Measurements from ENCODE around the gene NELFB. TPM values are rescaled to one million over a fixed set of nuclear protein-coding genes. Genes with fewer than 3 reads are reported as not detected.

The NELFB gene
- 10 to 100 TPM; 29.8 to 39.1 (median 32.4) TPM for total RNA-seq

DNA sequence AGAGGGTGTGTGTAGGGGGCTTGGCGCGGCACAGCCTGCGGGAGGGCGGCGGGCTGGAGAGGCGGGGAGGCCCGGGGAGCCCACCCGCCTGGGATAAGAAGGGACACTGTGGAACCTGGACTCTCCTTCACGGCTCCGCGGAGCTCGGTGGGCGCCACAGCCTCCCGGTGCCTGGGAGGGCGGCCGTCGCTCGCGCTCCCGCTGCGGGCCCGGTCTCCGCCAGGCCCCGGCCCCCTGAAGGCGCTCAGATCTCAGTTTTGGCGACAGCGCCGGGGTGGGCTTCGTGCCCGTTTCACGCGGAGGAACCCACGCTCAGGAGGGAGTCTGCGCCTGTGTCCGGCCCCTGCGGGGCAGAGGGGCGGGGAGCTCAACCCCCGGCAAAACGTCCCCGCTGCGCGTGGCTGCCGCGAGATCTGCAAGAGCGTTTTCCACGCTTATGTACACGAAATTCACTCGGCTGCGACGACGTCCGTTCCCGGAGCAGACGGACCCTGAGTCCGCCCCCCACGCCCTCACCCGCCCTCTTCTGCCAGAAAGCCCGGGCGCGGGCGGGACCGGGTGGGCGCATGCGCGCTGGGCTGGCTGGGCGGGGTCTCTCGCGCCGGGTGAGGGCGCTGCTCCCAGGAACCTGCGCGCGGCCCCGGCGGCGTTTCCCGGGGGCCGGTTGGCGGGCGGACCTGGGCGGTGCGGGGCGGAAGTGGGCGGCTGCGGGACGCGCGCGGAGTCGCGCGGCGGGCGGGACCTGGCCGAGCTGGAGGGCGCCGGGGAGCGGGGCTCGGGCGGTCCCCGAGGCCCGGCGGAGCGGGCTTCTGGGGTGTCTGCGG, at the start of gene NELFB:
TSS of gene NELFB (plus strand) at position 704 of the 824 bp plus-strand sequence.
- intact Hi-C loops (cut with DNase I) = no loop called here
- Histone ChIP-seq H3K4me3 (replicated peaks in 1 of 3) (peak within 1 kb of the TSS; percentile 68 to 78 (median 68)), H3K9me3 (no peaks in the 10 kb centered on the region), H3K27ac (peak within 1 kb of the TSS; percentile 2 to 69 (median 43)), H3K36me3 (peaks cover 0 to 8% of the 10 kb centered on the region in 2 donors), H3K27me3 (no peaks in the 10 kb centered on the region), H3K4me1 (peaks cover 16 to 22% of the 10 kb centered on the region in 2 donors)
- TF ChIP-seq CTCF (IDR thresholded peaks at IDR 0.05) (peak in 1 of 6 experiments; percentile 19), POLR2A (IDR thresholded peaks at IDR 0.05) (peak in 1 of 2 donors; percentile 68)
- WGBS, 2 donors = 2% methylated on average over 13 to 32 of the region's 105 CpGs
- DNase-seq = peak; percentile 95

GRCh38 chr9:137206602-137207001, 48.5 kb upstream of the NELFB start:
- no peaks in the 10 kb centered on the region for H3K9me3 ChIP-seq
- DNase-seq = no peak
- peaks cover 30 to 42% of the 10 kb centered on the region in 2 donors for H3K4me1 ChIP-seq
- TF ChIP-seq POLR2A (IDR thresholded peaks at IDR 0.05) = no peak
- no peak for TF ChIP-seq CTCF (IDR thresholded peaks at IDR 0.05)
- intact Hi-C loops (cut with DNase I) = no loop called here
- no peaks in the 10 kb centered on the region for H3K27me3 ChIP-seq
- H3K4me3 ChIP-seq (replicated peaks in 1 of 3) = no peak overlapping the region
- WGBS, 2 donors = 80 to 84% methylated on average over 7 of the region's 7 CpGs
- no peak overlapping the region for H3K27ac ChIP-seq
- H3K36me3 ChIP-seq = no peaks in the 10 kb centered on the region

- Histone ChIP-seq H3K27ac (no peak overlapping the region), H3K4me3 (replicated peaks in 1 of 3) (no peak overlapping the region), H3K27me3 (no peaks in the 10 kb centered on the region), H3K36me3 (no peaks in the 10 kb centered on the region), H3K4me1 (peaks cover 5 to 6% of the 10 kb centered on the region in 2 donors), H3K9me3 (no peaks in the 10 kb centered on the region)
- intact Hi-C loops (cut with DNase I) = no loop called here
- no peak for DNase-seq
- WGBS, 2 donors = 85 to 91% methylated on average over 13 of the region's 13 CpGs
- TF ChIP-seq POLR2A (IDR thresholded peaks at IDR 0.05) (no peak), CTCF (IDR thresholded peaks at IDR 0.05) (no peak)
These were observed 43.6 kb upstream of the NELFB start for GRCh38 chr9:137211532-137211931.

DNA sequence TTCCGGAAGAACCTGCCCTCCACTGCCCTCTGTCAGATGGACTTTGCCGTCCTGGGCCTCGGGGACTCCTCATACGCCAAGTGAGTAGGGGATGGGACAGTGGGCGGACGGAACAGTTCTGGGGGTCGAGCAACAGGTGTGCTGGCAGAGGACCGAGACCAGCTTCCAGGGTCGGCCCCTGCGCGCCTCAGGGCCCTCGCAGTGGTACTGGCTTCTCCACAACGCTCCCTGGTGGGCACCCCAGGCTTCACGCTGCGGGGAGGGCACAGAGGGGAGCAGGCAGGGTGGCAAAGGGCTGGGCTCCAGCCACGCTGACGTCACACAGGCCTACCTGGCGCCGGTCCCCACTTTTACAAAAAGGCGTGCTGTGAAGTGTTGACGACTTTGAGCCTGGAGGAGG, 42.6 kb upstream of the NELFB start:
- Histone ChIP-seq H3K36me3 (no peaks in the 10 kb centered on the region), H3K4me3 (replicated peaks in 1 of 3) (no peak overlapping the region), H3K4me1 (no peaks in the 10 kb centered on the region), H3K27ac (no peak overlapping the region), H3K9me3 (no peaks in the 10 kb centered on the region), H3K27me3 (no peaks in the 10 kb centered on the region)
- intact Hi-C loops (cut with DNase I) = no loop called here
- DNase-seq = no peak
- TF ChIP-seq CTCF (IDR thresholded peaks at IDR 0.05) (no peak), POLR2A (IDR thresholded peaks at IDR 0.05) (no peak)
- WGBS, 2 donors = 86 to 92% methylated on average over 17 to 21 of the region's 21 CpGs

All from thyroid gland (tissue), 4 donors.